H1 (cell line): Measurements from ENCODE around the gene MGAT2. TPM values are rescaled to one million over a fixed set of nuclear protein-coding genes. Genes with fewer than 3 reads are reported as not detected.

ENCODE experiments used
- CTCF ChIA-PET: fragments of 300-600 bp; sonication (Branson Sonifier 250); formaldehyde crosslinking; loops from one replicate; lab custom pipeline; 2021; ENCODE audit not compliant: partially characterized antibody; lab: Charles Lee
- POLR2A ChIA-PET: fragments of 300-600 bp; sonication (Branson Sonifier 250); formaldehyde crosslinking; loops from one replicate; lab custom pipeline; 2021; ENCODE audit warnings: inconsistent platforms; ENCODE audit not compliant: partially characterized antibody; lab: Charles Lee
- DNase-seq, 2 experiments: peaks; one replicate each; pipeline versions ENCODE4 v3.0.0 to v3.0.0-alpha.2; 2010 to 2022; ENCODE audit warnings: low spot score in 2 of 2, low read depth in 1 of 2, mixed read lengths in 1 of 2
- FAIRE-seq: peaks from 2 replicates; lab custom pipeline; 2011; peaks lifted over from hg19 to GRCh38; lab: Jason Lieb, UNC
- H2AFZ ChIP-seq: 2 replicates; pipeline ENCODE4 v1.8.1; 2012; ENCODE audit warnings: low read length, inconsistent platforms
- H2AK5ac ChIP-seq: 2 replicates; pipeline ENCODE4 v1.6.1; 2013; ENCODE audit warnings: low read depth, low read length
- H2BK120ac ChIP-seq: replicated peaks from 2 replicates; pipeline ENCODE3; 2013; ENCODE audit warnings: low read depth, low read length, inconsistent platforms
- H2BK12ac ChIP-seq: 2 replicates; pipeline ENCODE4 v1.6.1; 2013; ENCODE audit warnings: low read depth, low read length
- H2BK15ac ChIP-seq: 2 replicates; pipeline ENCODE4 v1.6.1; 2013; ENCODE audit warnings: low read length
- H2BK20ac ChIP-seq: 2 replicates; pipeline ENCODE4 v1.6.1; 2013; ENCODE audit warnings: low read length
- H2BK5ac ChIP-seq: 2 replicates; pipeline ENCODE4 v1.6.1; 2013; ENCODE audit warnings: low read depth, low read length
- H3K14ac ChIP-seq: 2 replicates; pipeline ENCODE4 v1.6.1; 2013; ENCODE audit warnings: inconsistent platforms; ENCODE audit not compliant: insufficient read length
- H3K18ac ChIP-seq: 2 replicates; pipeline ENCODE4 v1.6.1; 2013; ENCODE audit warnings: low read length; ENCODE audit errors: extremely low read depth
- H3K23ac ChIP-seq: 2 replicates; pipeline ENCODE4 v1.6.1; 2013; ENCODE audit warnings: inconsistent platforms; ENCODE audit not compliant: insufficient read length
- H3K23me2 ChIP-seq: 2 replicates; pipeline ENCODE4 v1.6.1; 2013; ENCODE audit warnings: low read depth, low read length
- H3K27ac ChIP-seq: 2 replicates; pipeline ENCODE4 v1.6.1; 2011; ENCODE audit warnings: low read depth, low read length, inconsistent platforms
- H3K27me3 ChIP-seq, 4 experiments: replicated peaks in 1 of 4; 1 replicate in 1 of 4; 2 replicates in 3 of 4; pipeline versions ENCODE4 v1.6.1 to v1.8.1; 2011 to 2013; ENCODE audit warnings: low read length in 3 of 4, mild to moderate bottlenecking in 3 of 4, inconsistent platforms in 2 of 4, mixed read lengths in 2 of 4, moderate library complexity in 1 of 4; ENCODE audit not compliant: control insufficient read depth in 3 of 4, insufficient read depth in 3 of 4; ENCODE audit errors: extremely low read depth in 1 of 4
- H3K36me3 ChIP-seq, 4 experiments: 2 replicates each; pipeline versions ENCODE4 v1.6.1 to v1.8.1; 2011 to 2013; ENCODE audit warnings: mild to moderate bottlenecking in 4 of 4, low read length in 3 of 4, moderate library complexity in 2 of 4, control low read depth in 1 of 4, inconsistent platforms in 1 of 4; ENCODE audit not compliant: insufficient read depth in 4 of 4, control insufficient read depth in 2 of 4
- H3K4ac ChIP-seq: replicated peaks from 2 replicates; pipeline ENCODE3; 2013; ENCODE audit warnings: low read length, low read depth, mixed read lengths, inconsistent platforms; ENCODE audit not compliant: insufficient read length
- H3K4me1 ChIP-seq, 4 experiments: replicated peaks in 1 of 4; 1 replicate in 1 of 4; 2 replicates in 3 of 4; pipeline versions ENCODE4 v1.6.1 to v1.8.1; 2011 to 2013; ENCODE audit warnings: low read length in 3 of 4, inconsistent platforms in 2 of 4, mixed read lengths in 1 of 4; ENCODE audit not compliant: insufficient read depth in 4 of 4, control insufficient read depth in 3 of 4
- H3K4me2 ChIP-seq, 2 experiments: 2 replicates each; pipeline versions ENCODE4 v1.6.1 to v1.8.1; 2011 to 2013; ENCODE audit warnings: low read depth in 2 of 2, low read length in 2 of 2, control low read depth in 1 of 2, inconsistent platforms in 1 of 2, mild to moderate bottlenecking in 1 of 2; ENCODE audit not compliant: insufficient read depth in 1 of 2
- H3K4me3 ChIP-seq, 4 experiments: fragments of 200-600, 300-600 bp in 1 of 4; sonication (generic), shearing (Covaris generic), sonication (Bioruptor Twin) in 1 of 4; 2 replicates each; pipeline versions ENCODE4 v1.5.1 to v1.8.1; 2011 to 2016; ENCODE audit warnings: low read length in 4 of 4, low read depth in 3 of 4, control low read depth in 2 of 4, inconsistent platforms in 2 of 4, mild to moderate bottlenecking in 2 of 4, mixed read lengths in 1 of 4, moderate library complexity in 1 of 4; ENCODE audit not compliant: insufficient read depth in 2 of 4; ENCODE audit errors: extremely low read depth in 1 of 4
- H3K56ac ChIP-seq: replicated peaks from 2 replicates; pipeline ENCODE3; 2013; ENCODE audit warnings: low read depth, mild to moderate bottlenecking, mixed read lengths, low read length, inconsistent platforms; ENCODE audit not compliant: insufficient read length
- H3K79me1 ChIP-seq: 2 replicates; pipeline ENCODE4 v1.6.1; 2013; ENCODE audit warnings: low read depth, low read length, control low read depth
- H3K79me2 ChIP-seq, 2 experiments: 2 replicates each; pipeline versions ENCODE4 v1.6.1 to v1.8.1; 2012 to 2013; ENCODE audit warnings: low read length in 2 of 2, mild to moderate bottlenecking in 2 of 2, inconsistent platforms in 1 of 2; ENCODE audit not compliant: insufficient read depth in 2 of 2, control insufficient read depth in 1 of 2
- H3K9ac ChIP-seq, 4 experiments: replicated peaks in 1 of 4; 1 replicate in 1 of 4; 2 replicates in 3 of 4; pipeline versions ENCODE4 v1.6.1 to v1.8.1; 2011 to 2013; ENCODE audit warnings: low read depth in 3 of 4, low read length in 3 of 4, control low read depth in 2 of 4, mild to moderate bottlenecking in 2 of 4, moderate library complexity in 2 of 4, inconsistent platforms in 1 of 4; ENCODE audit errors: extremely low read depth in 1 of 4
- H3K9me3 ChIP-seq, 2 experiments: 2 replicates each; pipeline versions ENCODE4 v1.6.1 to v1.8.1; 2012 to 2013; ENCODE audit warnings: mild to moderate bottlenecking in 2 of 2, moderate library complexity in 2 of 2, control low read depth in 1 of 2, inconsistent platforms in 1 of 2, low read depth in 1 of 2, low read length in 1 of 2, mixed read lengths in 1 of 2; ENCODE audit not compliant: insufficient read depth in 2 of 2
- H4K20me1 ChIP-seq, 2 experiments: replicated peaks in 1 of 2; 2 replicates each; pipeline versions ENCODE3 to v1.8.1; 2011 to 2013; ENCODE audit warnings: inconsistent platforms in 2 of 2, low read length in 2 of 2, mild to moderate bottlenecking in 1 of 2; ENCODE audit not compliant: insufficient read depth in 2 of 2, control insufficient read depth in 1 of 2
- H4K5ac ChIP-seq: 2 replicates; pipeline ENCODE4 v1.6.1; 2013; ENCODE audit warnings: low read length, low read depth, mixed read lengths, inconsistent platforms; ENCODE audit not compliant: insufficient read length
- H4K8ac ChIP-seq: 2 replicates; pipeline ENCODE4 v1.8.0; 2013; ENCODE audit warnings: mild to moderate bottlenecking, moderate library complexity, low read length, inconsistent platforms; ENCODE audit not compliant: insufficient read depth; ENCODE audit errors: extremely low read depth
- H4K91ac ChIP-seq: replicated peaks from 2 replicates; pipeline ENCODE3; 2013; ENCODE audit warnings: low read length, mixed read lengths, inconsistent platforms; ENCODE audit not compliant: insufficient read length
- polyA plus RNA-seq, 7 experiments: library from polyadenylated mRNA; depleted of rRNA in 3 of 7; stranded (reverse) in 5 of 7; unstranded in 2 of 7; fragments of >200 nt in 5 of 7; fragments of 200-250 nt in 2 of 7; gene quantifications; 1 replicate in 5 of 7; 2 replicates in 1 of 7; 4 replicates in 1 of 7; pipeline versions ENCODE4 v1.2.1 to v1.2.3, GENCODE V29; 2011 to 2013; ENCODE audit warnings: missing spikeins in 2 of 7, mixed read lengths in 2 of 7
- total RNA-seq: library from RNA; stranded (reverse); fragmentation: NEBNext Ultra II Directional; extraction: Animal tissue kit (Norgen Biotek cat#: 25700); gene quantifications from 2 replicates; pipeline ENCODE4 v1.2.1, GENCODE V29; 2021

MGAT2 gene
- total and polyA plus RNA-seq, 2 of the 8 experiments (the other 6 are each of a cell fraction or from before 2014, with no cell fraction given), result 10.6 to 23.7 TPM

DNA sequence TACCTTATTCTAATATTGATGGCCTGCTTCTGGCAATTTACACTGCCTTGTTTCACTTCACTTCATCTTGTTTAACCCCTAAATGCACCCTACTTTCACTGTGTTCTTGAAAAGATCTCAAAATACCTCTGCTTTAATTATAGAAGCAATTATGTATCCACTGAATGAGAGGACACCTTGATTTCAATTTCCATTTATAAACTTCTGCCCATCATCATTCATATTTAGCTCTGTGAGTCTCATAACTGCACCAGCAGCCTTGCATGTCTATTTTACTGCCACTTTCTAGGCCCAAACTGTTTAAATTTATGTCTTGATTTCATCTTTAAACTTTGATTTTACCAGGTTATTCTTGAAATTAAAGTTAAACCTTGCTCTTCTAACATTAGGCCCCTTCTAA lies 21.6 kb downstream of the MGAT2 start:
- Histone ChIP-seq H4K8ac (no peak overlapping the region), H3K23me2 (no peaks in the 10 kb centered on the region), H3K23ac (no peak overlapping the region), H2BK12ac (no peak overlapping the region), H3K4me2 (no peak overlapping the region), H3K27ac (no peak overlapping the region), H3K9me3 (no peaks in the 10 kb centered on the region), H3K79me2 (peaks cover 0 to 35% of the 10 kb centered on the region in 2 experiments; a peak in 2 of 4 replicates), H3K36me3 (peaks cover 0 to 26% (median 1%) of the 10 kb centered on the region in 4 experiments; a peak in 1 of 8 replicates), H2BK15ac (no peak overlapping the region), H3K79me1 (0 out of 2 replicates have a peak, but pooled peaks cover 3% of the 10 kb centered on the region), H3K56ac (no peak overlapping the region), H3K27me3 (no peaks in the 10 kb centered on the region), H4K91ac (no peak overlapping the region), H2BK20ac (no peak overlapping the region), H2BK5ac (no peak overlapping the region), H4K20me1 (peaks cover 0 to 15% of the 10 kb centered on the region in 2 experiments), H3K4me3 (no peak overlapping the region), H2AFZ (no peak overlapping the region), H3K4me1 (no peaks in the 10 kb centered on the region), H3K14ac (no peak overlapping the region), H3K4ac (no peak overlapping the region), H3K18ac (no peak overlapping the region), H4K5ac (no peak overlapping the region), H3K9ac (no peak overlapping the region), H2BK120ac (no peak overlapping the region), H2AK5ac (no peak overlapping the region)
- ChIA-PET POLR2A (interaction anchor here (1.3 to 2.0 kb wide), 2 partner anchors 8 to 21 kb away, joined by 3 to 7 read pairs; partner anchors contain the start of gene MGAT2), CTCF (interaction anchor here (0.6 to 1.2 kb wide), 3 partner anchors 10 to 125 kb away, joined by 3 to 5 read pairs (median 4); partner anchors contain the start of gene POLE2)
- no peak for FAIRE-seq
- DNase-seq, result no peak
